HG03060 (cell line): ENCODE measurements around the gene C19orf67.

ENCODE experiments used
- ATAC-seq: cut with Tn5 transposase; IDR thresholded peaks from one replicate; pipeline ENCODE4 v1.9.1; 2021; ENCODE audit warnings: low read depth, moderate number of reproducible peaks; ENCODE audit not compliant: unreplicated experiment

The C19orf67 gene

DNA sequence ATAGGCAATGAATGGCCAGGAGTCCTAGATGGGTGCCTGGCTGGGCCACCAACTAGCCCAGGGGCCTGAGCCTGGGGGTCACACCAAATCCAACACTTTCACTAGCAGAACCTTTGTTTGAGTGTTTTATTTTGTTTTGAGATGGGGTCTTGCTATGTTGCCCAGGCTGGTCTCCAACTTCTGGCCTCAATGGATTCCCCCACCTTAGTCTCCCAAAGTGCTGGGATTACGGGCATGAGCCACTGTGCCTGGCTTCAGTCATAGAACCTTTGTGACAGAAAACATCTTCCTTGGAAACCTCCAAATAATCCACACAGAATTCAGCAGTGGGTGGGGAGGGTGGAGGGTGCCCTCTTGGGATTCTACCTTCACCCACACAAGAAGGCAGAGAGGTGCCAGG is 25.9 kb upstream of the C19orf67 start:
- no peak for ATAC-seq

DNA sequence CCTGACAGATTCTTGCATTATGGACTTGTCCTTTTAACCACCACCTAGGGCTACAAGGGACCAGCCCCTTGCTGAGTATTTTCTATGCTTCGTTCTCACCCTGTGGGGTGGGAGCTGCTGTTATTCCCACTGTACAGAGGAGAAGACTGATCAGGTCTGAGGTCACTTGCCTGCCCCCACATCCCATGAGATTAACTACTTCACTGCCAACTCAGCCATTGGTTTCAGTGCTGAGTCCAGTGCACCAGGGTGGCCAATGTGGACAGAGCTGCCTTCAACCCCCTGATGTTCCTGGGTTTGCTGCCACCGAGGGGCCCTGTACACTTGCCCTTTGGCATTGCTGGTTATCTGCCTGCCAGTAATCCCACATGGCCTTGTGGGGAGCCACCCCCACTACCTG is 25.1 kb upstream of the C19orf67 start:
- ATAC-seq: no peak

DNA sequence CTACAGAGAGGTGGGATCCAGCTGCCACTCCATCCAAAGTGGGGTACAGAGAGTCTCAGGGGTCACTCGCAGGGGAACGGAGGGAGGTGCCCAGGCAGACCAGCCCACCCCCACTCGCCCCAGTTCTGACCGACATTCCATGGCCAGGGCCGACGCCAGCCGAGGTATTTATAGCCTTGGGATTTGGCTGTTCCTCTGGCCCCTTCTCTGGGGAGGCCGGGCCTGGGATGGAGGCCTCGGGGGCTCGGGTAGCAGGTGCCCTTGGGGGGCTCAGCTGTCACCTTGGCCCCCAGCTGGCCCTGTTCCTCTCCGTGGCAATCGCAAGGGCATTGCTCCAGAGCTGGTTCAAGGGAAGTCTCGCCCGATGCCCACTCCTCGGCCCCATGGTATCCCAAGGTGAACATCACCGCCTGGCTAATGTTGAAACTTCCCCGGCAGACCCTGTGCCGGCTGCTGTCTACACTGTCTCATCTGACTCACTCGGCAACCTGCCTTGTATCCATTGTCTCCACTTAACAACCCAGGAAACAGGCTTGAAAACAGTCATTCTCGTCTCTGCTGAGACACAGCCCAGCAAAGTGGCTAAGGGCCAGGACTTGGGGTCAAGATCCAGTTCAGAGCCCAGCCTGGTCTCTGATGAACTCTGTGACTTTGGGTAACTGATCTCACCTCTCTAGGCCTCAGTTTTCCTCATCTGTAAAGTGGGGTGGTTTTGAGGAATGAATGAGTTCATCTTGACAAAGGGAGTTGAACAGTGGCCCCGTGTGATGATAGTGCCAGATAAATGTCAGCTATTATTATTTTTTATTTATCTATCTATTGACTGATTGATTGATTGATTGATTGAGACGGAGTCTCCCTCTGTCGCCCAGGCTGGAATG is 22.2 kb upstream of the C19orf67 start:
- no peak for ATAC-seq

DNA sequence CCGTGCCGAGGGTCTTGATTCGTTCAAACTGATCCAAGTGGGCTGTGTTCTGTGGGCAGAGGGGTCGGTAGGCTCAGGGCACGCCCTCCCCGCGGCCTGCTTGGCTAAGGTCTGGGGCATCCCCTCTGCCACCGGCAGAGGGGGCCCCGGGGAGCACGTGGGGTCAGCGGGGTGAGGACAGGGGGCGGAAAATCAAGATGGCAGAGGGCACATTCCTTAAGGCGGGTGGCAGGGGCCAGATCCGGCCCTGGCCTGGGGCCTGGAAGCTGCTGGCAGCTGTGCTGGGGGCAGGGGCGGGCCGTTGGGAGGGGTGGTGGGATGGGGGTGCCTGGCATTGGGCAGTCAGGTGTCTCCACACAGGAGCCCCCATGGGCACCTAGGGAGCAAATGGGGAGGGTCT is 21.3 kb upstream of the C19orf67 start:
- ATAC-seq: no peak

DNA sequence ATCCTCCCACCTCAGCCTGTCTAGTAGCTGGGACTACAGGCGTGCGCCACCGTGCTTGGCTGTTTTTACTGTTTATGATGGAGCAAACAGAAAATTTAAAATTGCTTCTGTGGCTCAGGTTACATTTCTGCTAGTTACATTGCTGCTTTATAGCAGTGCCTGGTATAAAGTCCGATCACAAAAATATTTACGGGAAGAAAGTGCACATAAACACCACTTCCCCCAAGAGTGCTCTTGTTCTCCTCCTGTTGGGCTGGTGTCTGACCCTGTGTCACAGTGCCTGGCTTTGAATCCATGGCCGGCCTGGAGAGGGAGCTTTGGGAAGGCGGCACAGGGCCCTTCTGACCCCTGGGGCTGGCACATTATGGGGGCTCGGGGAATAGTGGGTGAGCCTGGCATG is 20.1 kb upstream of the C19orf67 start:
- no peak for ATAC-seq

DNA sequence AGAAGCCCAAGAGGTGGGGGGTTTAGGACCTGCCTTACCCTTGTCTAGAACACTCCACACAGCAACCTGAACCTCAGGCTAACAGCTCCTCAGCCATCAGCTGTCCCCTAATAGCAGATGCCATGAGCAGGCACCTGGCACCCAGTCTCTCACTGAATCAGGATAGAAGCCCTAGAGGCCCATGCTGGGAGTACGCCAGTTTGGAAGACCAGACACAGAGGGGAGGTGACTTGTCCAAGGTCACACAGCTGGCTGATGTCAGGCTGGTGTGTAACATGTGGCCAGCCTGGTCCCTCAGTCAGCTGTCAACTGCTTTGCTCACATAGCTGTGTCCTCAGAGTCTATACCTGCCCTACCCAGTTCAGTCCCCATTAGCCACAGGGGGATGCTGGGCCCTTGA is 17.7 kb upstream of the C19orf67 start:
- ATAC-seq: no peak

DNA sequence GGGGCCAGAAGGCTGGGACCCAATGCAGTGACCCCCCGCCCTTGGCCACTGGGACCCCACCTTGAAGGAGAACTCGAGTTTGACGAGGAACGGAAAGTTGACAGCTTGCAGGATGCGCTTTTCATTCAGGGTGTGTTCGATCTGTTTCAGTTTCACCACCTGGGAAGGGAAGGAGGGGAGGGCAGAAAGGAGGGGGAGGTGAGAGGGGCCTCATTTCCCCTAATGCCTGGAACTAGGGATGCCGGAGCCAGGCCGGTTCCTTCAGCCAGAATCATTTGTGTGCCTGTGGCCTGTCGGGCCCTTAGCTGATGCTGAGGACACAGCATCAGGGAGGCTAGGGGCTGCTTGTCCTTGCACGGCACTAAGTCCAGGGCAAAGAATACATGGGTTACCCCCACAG is 17.2 kb upstream of the C19orf67 start:
- ATAC-seq: no peak

DNA sequence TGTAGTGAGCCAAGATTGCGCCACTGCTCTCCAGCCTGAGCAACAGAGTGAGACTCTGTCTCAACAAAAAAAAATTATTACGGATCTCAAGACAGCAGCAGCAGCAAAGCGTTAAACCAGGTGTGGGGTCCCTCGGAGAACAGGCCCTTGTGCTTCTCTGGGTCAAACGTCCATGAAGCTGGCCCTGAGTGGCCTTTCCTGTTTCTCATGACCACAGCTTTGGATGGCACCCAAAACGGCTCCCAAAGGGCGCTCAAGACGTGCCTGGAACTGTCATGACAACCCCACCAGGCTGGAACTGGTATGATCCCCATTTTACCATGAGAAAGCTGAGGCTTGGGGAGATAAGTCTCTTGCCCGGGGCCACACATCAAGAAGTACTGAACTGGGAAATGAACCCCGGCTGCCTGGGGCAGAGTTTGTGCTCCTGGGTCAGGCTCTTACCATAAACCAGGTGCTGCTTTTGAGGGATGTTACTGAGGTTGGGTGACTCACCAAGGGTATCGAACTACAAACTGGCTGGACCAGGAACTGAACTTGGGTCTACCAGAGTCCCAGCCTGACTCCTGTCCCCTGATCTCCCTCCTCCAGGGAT is 16.6 kb upstream of the C19orf67 start:
- no peak for ATAC-seq

DNA sequence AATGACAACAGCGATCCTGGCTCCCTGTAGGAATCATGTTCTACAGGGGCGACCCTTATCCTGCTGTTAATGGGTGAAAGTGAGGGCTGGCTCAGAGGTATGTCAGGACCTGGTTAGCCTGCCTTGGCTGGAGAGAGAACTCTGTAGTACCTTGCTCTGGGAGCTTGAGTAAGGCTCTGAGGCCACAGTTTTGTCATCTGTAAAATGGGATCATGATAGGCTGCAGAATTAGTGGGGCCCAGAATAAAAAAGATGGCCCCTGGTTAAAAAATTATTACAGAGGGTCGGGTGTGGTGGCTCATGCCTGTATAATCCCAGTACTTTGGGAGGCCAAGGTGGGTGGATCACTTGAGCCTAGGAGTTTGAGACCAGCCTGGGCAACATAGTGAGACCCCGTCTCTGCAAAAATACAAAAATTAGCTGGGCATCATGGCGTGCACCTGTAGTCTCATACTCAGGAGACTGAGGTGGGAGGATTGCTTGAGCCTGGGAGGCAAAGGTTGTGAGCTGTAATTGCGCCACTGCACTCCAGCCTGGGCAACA is 15.5 kb upstream of the C19orf67 start:
- no peak for ATAC-seq

DNA sequence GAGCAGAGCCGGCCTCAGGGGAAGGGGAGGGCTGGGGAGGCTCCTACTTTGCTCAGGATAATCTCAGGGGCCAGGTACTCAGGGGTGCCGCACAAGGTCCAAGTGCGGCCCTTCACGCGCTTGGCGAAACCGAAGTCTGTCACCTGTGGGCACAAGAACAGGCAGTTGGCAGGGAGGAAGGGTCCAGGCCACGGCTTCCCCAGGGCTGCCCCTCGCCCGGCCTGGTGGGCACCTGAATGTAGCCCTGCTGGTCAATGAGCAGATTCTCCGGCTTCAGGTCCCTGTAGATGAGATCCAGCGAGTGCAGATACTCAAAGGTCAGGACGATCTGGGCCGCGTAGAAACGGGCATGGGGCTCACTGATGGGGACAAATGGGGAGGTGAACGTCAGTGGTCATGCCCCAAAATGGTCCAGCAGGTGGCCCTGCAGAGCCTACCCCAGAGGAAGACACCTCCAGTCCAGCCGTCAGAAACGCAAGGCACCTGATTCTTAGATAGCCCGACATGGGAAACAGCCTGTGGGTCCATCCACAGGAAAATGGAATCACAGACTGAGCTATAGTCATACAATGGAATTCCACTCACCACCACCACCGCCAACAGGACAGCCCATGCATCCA is 12.1 kb upstream of the C19orf67 start:
- no peak for ATAC-seq

DNA sequence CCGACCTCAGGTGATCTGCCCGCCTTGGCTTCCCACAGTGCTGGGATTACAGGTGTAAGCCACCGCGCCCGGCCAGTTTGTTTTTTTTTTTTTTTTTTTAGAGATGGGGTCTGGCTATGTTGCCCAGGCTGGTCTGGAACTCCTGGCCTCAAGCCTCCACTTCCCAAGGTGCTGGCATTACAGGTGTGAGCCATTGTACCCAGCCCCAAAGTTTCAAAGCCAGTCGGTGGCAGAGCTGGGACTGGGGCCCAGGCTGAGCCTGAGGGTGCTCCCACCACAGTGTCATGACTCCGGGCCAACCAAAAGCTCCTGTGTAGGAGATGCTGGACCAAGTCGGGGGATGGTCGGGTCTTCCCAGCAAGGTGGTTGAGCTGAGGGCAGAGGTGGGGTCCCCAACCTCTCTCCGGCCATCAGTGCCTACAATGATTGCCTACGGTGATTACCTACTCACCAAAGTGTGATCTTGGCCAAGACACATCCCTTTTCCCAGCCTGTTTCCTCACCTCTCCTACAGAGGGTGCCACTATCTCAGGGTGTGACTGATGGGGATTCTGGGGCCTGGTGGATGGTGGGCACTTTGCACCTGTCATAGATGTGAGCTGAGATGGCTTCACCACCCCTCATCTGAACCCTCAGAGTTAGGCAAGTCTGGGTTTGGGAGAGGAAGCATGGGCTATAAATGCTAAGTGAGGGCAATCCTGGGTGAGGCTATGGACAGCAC is 10.8 kb upstream of the C19orf67 start:
- no peak for ATAC-seq

DNA sequence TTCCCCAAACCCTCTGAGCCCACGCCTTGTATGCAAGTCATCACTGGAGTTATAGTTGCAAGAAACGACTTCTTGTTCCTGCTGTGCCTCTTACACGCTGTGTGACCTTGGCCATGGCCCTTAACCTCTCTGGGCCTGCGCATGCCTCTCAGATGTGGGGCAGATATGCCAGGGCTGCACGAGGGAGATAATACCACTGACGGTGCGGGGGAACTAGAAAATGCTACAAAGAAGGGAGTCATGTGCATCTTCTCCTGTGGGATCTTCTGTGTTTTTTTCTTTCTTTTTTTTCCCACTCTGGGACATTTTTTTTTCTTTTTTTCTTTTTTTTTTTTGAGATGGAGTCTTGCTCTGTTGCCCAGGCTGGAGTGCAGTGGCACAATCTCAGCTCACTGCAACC is 9.3 kb upstream of the C19orf67 start:
- no peak for ATAC-seq

DNA sequence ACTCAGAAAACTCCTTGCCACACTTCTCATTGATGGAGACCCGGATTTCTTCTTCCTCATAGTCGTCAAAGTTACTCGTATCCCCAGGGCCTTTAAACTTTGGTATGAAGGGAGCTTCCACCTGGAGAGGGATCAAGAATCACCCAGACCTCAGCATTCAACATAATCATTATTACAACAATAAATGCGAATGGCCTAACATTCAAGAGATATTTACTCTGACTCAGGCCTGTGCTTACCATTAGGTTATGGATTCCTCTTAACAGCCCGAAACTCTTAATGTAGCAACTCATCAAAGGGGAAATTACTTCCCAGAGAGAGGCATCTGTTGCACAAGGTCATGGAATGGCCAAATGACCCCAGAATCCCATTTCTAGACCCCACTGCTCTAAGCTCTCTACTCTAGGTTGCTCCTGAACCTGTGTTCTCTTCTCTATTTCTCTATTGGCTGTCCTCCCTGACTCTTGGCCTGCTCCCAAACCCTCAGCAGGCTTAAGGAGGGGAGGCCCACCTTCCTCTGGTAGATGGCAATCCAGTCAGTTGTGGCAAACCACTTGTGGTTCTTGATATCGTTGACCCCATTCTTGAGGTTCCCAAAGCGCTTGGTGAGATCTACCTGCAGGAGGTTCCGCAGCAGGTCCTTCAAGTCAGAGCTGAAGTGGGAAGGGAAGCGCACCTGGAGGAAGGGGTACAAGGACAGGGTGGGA is 7.7 kb upstream of the C19orf67 start:
- ATAC-seq: no peak

DNA sequence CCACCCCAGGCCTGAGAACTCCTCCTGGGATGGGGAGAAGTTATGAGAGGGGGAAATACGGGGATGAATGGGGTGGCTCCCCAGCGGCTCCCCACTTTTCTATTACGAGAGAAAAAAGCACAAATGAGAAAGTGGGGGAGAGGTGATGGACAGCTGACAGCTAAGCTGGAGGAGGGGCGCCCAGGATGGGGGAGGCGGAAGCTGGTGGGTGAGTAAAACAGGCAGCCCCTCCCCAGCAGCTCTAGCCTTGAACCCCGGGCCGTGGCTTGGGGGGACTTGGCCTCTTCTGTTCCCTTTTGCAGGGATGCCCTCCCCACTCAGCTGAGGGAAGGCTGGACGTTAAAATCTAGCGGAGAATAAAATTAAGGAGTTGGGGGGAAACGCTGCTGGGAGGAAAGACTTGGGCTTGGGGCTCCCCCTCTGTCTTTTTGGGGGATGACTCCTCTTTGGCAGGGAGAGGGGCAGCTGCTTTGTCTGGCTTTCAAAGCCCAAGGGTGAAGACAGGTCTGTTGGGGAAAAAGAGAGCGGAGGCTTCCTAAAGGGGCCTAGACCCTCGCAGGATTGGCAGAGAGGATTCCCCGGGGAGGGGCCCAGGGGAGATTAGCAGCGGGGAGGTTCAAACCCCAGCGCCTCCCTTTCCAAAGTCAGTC is 6.4 kb upstream of the C19orf67 start:
- no peak for ATAC-seq

DNA sequence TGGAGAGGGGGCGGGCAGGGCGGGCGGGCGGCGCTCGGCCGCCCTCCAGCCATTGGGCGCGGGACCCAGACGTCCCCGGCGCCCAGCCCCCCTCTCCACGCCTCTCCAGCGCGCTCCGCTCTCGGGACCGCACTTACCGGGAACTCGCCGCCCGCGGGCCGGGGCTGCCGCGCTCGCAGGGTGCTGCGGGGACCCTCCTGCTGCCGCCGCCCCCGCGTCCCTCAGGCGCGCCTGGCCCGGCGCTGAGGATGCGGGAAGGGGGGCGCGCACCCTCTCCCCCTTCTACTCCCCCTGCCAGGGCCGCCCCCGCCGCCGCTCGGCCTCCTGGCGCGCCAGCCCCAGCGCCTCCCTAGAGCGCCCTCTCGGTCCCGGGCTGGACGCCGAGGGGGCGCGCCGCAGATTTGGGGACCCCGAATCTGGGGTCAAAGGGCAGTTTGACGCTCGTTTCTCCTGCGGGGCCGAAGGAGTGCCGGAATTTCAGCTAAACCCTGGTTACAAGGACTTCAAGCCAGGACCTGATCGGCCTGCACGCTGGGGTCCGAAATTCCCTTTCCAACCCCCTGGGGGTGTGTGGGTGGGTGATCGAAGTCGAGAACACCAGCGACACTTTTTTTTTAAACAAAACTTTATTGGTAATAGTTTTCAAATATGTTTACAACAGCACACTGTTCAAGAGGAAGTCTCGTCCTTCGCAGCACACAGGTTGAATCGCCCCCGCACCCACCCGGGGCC is 5.7 kb upstream of the C19orf67 start:
- no peak for ATAC-seq

DNA sequence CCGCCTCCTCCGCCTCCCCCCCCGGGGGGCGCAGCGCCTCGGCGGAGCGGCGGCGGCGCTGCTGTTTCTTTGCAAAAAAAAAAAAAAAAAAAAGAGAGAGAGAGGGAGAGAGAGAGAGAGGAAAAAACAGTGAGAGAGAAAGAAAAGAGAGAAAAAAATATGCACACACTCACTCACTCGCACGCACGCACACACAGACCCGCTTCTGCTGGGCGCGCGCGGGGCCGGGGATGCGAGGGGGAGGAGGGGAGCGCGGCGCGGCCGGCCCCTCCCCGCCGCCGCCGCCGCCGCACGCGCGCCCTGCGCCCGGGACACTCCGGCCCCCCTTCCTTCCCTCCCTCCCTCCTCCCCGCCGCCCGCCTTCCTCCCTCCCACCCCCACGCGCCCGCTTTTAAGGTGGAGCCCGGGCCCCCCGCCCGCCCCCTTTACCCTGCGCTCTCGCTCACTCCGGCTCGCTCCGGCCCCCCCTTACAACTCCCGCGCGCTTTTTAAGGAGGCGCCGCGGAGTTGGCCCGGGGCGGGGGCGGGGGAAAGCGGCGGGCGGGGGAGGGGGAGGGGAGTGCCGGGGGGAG is 5.0 kb upstream of the C19orf67 start, which contains the start of gene SAMD1:
SAMD1 (minus strand) TSS at position 243 of the 572 bp plus-strand sequence.
- no peak for ATAC-seq

DNA sequence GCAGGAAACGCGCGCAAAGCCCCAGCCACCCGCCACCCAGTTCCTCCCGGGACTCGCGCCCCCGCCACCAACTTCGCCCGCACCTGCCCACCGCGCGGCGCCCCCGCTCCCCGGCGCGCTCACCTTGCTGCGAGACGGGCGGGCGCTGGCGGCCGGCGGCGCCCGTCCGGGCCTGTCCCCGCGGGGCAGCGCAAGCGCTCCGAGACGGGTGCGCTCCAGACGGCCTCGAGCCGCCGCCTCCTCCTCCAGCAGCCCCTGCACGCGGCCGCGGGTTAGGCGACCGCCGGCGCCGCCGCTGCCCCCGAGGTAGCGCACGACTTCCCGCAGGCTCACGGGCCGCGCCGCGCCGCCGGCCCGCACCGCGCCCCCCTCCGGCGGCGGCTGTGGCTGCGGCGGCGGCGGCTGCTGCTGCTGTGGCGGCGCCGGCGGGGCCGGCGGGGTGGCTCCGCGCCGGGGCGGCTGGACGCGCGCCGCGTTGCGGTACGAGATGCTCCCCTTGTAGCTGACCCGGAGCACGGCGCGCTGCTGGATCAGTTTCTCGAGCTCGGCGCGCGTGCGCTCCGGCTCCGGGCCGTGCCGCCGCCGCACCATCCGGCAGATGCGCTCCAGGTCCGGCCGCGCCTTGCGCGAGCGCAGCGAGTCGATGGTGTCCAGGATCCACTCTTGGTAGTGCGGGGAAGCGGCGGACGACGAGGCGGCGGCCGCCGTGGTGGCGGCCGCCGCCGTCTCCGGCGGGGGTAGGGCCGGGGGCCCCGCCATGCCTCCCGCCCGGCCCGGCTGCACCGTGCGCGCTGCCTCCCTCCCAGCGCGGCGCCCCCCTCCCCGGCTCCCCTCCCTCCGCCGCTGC is 4.3 kb upstream of the C19orf67 start:
- no peak for ATAC-seq

DNA sequence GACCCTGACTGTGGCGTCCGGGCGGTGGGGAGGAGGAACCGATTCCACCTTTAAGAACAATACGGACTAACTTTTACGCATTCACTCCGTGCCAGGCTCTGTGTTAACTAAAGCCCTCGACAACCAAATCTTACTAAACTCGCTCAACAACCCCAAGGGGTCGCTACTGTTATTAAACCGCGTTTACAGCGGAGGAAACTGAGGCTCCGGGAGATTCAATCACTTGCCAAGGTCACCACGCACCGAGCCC is 3.8 kb upstream of the C19orf67 start:
- ATAC-seq: no peak
